COR-L47 (cell line): ENCODE data around the gene ARIH1.
A peak's percentile ranks its signal among the peaks of the same experiment; 100 is the strongest.
"Not testable (repeated sequence)": the region's sequence is repeated elsewhere in the genome, so short reads cannot be mapped to it uniquely, and the experiment has no call there.

Experiments
- DNase-seq: peaks from one replicate; lab custom pipeline; 2025; lab: John Stamatoyannopoulos, UW

The ARIH1 gene, protein sequence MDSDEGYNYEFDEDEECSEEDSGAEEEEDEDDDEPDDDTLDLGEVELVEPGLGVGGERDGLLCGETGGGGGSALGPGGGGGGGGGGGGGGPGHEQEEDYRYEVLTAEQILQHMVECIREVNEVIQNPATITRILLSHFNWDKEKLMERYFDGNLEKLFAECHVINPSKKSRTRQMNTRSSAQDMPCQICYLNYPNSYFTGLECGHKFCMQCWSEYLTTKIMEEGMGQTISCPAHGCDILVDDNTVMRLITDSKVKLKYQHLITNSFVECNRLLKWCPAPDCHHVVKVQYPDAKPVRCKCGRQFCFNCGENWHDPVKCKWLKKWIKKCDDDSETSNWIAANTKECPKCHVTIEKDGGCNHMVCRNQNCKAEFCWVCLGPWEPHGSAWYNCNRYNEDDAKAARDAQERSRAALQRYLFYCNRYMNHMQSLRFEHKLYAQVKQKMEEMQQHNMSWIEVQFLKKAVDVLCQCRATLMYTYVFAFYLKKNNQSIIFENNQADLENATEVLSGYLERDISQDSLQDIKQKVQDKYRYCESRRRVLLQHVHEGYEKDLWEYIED

DNA sequence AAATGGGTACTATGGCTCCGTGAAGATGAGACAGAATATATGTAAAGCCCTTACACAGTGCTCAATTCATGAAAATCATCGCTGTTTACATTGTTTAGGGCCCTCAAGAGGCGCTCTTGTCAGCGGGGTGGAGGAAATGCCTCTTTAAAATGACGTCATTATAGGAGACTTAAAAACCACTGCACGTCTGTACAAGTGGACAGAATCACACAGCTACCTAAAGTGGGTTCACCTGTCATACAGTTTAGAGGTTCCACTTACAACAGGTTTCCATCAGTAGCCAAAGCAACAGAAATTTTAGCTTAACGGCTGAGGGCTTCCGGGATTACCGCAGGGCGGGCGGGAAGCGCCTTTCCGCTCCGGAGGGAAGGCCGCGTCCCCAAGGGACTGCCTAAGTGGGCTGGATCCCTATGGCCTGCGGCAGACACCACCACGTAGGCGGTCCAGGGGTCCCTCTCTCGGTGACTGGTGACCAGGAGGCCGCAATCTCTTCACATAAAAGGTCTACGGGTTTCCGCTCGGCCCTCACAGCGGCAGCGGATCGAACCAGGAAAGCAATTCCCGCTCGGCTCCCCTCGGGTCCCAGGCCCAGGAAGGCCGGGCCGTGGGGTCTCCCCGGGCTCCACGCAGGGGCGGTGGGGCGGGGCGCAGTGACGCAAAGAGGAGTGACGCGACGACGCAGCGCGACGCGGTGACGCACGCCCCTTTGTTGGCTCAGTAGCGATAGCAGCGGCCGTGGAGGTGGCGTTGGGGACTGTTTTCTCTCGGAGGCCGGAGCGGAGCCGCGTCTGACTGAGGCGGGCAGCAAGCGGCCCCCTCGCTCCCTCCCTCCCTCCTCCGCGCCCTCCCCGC is at the start of gene ARIH1:
Gene ARIH1 (plus strand): TSS at position 717 of the 852 bp plus-strand sequence. CDS start 310 bp downstream, outside the sequence.
- peak; percentile 97 for DNase-seq

DNA sequence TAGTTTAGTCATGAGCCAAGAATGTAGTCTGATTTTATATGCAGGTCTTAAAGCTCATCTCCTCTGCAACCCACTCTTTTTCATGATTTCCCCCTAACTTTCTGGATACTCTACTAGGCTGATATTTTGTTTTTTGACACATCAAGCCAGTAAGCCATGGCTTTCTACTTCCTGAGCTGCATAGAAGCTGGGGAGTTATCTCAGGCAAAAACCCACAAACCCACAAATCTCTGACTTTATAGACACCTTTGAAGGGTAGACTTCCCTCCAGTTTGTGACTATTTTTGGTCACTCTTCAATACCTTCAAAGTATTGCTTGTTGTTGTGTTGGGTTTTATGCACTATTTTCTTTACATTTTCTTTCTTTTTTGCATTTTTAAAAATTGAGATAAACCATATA is 47.4 kb upstream of the ARIH1 start:
- no peak for DNase-seq

DNA sequence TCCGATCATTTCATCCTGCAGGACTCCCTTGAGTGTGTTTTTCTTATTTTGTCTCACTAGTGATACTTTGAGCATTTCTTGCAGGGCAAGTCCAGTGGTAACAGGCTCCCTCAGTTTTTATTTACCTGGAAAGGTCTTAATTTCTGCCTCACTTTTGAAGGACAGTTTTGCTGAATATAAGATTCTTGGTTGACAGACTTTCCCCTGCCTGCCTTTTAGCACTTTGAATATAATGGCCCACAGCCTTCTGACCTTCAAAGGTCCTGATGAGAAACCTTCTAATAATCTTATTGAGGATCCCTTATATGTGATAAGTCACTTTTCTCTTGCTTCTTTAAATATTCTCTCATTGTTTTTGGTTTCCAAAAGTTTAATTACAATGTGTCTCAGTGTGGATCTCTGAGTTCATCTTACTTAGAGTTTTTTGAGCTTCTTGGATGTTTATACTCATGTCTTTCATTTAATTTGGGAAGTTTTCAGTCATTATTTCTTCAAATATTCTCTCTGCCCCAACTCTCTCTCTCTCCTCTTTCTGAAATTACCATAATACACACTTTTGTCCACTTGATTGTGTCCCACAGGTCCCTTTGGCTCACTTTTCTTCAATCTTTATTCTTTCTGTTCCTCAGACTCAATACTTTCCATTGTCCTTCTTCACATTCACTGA is 36.3 kb upstream of the ARIH1 start:
- DNase-seq, result no peak

DNA sequence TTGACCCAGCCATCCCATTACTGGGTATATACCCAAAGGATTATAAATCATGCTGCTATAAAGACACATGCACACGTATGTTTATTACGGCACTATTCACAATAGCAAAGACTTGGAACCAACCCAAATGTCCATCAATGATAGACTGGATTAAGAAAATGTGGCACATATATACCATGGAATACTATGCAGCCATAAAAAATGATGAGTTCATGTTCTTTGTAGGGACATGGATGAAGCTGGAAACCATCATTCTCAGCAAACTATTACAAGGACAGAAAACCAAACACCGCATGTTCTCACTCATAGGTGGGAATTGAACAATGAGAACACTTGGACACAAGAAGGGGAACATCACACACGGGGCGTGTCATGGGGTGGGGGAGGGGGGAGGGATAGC is 31.3 kb upstream of the ARIH1 start:
- DNase-seq, result not testable (repeated sequence)

DNA sequence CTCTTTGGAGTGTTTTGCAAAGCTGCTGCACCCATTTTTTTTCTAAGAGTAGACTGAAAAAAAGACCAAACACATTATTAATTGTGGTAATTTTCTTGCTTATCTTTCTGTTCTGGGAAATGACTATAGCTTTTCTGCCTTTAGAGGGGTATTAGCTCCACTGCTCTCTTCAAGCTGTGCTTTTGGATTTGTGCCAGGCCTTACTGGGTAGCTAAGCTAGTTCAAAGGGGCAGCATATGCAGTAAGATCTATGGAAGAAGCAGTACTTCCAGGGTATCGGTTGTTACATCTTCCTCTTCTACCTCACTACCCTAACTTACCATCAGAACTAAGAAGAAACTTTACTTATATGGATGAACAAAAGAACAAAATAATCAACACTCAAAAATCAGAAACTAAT is 28.7 kb upstream of the ARIH1 start:
- DNase-seq, result no peak

DNA sequence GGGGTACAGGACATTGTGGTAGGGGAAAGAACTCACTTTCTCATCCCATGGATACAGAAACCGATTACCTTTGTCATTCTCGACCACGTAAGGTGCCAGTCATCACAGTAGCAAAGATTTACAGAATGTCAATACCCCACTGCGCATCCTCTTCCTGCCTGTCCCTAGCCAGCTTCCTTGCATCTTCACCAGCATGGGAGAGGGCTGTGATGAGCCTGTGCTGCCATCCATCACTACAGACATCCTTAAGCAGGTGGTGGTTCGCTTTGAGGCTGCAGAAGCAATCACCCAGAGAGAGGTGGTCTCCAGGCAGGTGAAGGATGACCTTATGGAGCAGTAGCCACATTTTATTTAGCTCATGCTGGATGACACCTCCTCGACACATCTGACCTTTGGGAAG is 23.3 kb upstream of the ARIH1 start:
- DNase-seq, result no peak

DNA sequence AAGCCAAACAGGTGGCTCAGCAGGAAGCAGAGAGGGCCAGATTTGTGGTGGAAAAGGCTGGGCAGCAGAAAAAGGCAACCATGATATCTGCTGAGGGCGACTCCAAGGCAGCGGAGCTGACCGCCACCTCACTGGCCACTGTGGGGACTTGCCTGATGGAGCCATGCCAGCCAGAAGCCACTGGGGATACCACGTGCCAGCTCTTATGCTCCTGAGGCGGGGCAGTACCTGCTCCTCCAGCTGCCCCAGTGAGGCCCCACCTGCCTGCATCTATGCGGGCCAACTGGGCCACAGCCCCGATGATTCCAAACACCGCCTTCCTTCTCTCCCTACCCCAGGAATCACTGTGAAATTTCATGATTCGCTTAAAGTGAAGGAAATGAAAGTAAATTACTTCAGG is 22.9 kb upstream of the ARIH1 start:
- no peak for DNase-seq

DNA sequence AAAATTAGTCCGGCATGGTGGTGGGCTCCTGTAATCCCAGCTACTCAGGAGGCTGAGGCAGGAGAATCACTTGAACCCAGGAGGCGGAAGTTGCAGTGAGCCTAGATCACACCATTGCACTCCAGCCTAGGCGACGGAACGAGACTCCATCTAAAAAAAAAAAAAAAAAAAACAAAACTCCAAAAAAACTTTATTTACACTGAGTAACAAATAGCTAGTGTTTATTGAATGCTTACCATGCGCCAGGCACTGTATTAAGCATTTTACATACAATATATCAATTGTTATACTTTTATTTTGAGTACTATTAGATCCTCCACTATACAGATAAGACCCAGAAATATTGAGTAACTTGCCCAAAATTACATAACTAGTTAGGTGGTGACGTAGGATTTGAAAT is 17.4 kb upstream of the ARIH1 start:
- no peak for DNase-seq

DNA sequence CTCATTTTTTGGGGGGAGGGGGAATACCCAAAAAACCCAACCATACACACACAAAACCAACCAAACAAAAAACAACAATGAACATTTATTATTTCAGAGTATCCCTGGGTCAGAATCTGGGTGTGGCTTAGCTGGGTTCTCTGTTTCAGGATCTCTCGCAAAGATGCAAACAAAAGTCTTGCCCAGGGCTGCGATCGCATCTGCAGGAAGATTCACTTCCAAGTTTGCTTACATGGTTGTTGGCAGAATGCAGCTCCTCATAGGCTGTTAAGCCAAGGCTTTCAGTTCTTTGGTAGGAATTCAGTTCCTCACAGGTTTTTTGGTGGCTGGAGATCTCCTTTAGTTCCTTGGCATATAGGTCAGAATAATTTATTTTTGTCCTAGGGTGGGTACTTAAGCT is 13.7 kb upstream of the ARIH1 start:
- DNase-seq, result no peak

DNA sequence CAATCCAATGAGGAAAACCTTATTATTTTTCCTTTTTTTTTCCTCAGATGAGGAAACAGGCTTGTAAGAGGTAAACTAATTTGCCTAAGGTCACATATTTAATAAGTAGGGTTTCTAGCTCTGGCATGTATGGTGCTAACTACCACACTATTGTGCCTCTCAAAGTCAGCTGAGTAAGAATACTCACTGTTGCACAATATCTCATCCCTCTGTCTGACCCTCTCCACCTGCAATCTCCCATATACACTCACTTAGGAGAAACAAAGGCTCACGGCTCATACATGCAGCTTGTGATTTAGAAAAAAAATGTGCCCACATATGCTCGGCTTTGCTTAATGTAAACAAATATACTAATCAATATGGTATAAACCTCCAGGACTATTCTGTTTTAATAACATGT is 10.4 kb upstream of the ARIH1 start:
- no peak for DNase-seq

DNA sequence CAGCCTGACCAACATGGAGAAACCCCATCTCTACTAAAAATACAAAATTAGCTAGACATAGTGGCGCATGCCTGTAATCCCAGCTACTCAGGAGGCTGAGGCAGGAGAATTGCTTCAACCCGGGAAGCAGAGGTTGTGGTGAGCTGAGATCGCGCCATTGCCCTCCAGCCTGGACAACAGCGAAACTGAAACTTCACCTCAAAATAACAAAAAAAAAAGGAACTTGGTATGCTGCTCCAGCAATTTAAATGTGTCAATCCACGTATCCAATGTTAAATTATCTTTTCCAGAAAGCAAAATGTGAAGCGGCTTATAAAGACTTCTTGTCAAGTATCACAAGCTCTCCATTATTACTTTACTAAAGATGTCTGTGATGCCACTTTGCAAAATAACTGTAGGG is 9.9 kb upstream of the ARIH1 start:
- no peak for DNase-seq

DNA sequence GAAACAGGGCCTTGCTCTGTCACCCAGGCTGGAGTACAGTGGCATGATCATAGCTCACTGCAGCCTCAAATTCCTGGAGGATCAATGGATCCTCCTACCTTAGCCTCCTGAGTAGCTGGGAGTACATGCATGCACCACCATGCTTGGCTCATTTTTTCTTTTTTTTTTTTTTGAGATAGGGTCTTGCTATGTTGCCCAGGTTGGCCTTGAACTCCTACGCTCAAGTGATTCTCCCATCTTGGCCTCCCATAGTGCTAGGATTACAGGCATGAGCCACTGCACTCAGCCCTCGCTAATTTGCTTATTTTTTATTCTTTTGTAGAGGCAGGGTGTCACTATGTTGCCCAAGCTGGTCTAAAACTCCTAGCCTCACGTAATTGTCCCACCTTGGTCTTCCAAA is 6.0 kb upstream of the ARIH1 start:
- DNase-seq, result no peak

DNA sequence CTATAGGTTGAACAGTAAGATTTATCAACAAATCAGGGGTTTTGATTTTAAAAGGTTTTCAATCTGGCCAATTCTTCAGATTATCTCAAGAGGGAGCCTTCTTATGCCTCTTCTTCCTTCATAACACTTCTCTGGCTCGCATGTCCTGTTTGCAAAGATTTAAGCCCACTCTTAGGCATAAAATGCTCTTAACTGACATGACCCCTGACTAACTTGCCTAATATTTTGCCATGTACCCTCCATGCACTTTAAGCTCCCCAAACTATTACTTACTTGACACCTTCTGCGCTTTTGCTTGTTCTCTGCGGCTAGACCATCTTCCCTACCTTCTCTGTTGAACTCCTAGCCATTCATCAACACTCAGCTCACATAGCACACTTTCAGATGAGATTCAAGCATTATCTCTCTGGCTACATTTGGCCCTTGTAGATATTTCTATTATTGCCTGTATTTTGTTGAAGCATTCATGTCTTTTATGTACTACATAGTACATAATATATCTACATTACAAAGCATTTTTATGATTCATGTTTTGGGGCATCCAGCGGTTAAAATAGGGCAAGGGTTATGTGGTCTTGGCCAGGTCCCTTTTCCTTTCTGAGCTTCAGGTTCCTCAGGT is 1.0 kb upstream of the ARIH1 start:
- DNase-seq, result no peak

DNA sequence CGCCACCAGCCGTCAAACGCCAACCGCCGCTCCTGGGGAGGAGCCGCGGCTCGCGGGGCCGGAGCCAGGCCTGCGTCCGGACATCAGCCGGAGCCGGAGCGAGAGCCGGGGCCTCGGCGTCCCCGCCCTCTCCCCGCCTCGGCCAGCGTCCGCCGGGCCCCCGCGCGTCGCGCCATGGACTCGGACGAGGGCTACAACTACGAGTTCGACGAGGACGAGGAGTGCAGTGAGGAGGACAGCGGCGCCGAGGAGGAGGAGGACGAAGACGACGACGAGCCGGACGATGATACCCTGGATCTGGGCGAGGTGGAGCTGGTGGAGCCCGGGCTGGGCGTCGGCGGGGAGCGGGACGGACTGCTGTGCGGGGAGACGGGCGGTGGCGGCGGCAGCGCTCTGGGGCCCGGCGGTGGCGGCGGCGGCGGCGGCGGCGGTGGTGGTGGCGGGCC is 359 bp downstream of the ARIH1 start:
- DNase-seq, result no peak

DNA sequence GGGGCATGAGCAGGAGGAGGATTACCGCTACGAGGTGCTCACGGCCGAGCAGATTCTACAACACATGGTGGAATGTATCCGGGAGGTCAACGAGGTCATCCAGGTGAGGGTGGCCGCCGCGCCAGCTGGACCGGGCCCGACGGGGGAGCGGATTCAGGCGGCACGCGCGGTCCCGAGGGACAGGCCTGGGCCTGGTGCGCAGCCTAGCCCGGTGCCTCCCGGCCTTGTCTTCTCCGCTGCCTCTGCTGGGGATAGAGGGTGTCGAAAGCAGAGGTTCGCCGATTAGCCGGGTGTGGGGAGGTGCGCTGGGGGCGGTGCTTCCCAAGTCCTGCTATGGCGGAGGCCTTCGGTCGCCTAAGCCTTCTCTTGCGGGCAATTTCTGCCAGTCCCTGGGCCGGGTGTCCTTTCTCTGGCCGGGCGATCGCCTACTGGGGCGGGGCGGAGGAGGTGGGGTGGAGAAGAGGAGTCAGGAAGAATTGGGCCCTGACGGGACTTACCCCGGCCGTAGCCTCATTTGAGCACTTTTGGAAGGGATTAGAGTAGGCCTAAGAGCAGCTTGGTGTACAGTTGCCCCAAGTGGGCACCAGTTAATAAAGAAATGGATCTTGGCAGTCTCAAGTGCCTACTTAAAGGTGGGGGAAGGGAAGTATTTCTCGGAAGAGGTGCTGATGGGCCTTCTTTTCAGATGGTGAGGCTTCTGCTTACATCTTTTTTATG is 940 bp downstream of the ARIH1 start:
- DNase-seq, result peak; percentile 57

DNA sequence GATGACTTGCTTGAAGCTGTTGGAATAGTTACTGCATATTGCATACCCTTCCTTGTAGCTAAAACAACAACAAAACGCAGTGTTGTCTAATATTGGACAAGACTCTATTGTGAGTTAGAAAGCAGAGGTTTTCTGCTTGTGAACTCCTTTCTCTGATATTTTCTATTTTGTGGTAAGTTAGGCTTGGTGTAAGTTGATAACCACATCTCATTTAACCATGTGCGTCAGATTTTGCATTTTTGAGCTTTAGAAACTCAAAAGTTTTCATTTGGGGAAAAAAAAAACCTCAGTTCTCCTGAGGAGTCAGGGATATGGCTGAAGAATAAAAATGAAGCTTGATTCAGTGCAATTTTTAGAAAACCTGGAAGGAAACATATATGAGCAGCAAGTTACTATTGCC is 1.5 kb downstream of the ARIH1 start:
- no peak for DNase-seq

DNA sequence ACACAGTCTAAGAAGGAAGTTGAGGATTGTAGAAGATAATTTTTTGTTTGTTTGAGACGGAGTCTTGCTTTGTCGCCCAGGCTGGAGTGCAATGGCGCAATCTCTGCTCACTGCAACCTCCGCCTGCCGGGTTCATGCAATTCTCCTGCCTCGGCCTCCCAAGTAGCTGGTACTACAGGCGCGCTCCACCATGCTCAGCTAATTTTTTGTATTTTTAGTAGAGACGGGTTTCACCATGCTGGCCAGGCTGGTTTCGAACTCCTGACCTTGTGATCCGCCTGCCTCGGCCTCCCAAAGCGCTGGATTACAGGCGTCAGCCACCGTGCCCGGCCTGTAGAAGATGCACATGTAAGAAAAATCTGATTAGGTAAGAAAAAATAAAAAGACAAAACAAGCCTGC is 2.2 kb downstream of the ARIH1 start:
- DNase-seq, result not testable (repeated sequence)

DNA sequence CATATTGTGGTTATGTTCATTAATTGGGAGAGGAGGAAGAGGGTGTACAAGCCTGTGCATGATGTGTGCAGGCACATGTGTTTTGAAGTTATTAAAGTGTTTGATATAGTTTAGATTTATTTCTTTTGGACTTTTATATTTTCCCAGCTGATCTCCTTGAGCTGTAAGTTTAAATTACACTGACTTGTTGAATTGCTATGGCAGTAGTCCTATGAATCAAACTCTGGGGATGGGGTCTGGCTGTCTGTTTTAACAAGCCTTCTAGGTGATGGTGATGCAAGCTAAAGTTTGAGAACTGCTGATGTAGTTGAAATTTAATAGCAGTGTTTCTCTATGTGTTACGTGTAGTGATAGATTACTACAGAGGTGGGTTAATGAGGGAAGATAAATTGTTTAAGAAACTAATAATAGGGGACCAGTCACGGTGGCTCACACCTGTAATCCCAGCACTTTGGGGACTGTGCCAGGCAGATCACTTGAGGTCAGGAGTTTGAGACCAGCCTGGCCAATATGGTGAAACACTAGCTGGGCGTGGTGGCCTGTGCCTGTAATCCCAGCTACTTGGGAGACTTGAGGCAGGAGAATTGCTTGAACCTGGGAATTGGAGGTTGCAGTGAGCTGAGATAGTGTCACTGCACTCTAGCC is 7.0 kb downstream of the ARIH1 start:
- DNase-seq, result no peak

DNA sequence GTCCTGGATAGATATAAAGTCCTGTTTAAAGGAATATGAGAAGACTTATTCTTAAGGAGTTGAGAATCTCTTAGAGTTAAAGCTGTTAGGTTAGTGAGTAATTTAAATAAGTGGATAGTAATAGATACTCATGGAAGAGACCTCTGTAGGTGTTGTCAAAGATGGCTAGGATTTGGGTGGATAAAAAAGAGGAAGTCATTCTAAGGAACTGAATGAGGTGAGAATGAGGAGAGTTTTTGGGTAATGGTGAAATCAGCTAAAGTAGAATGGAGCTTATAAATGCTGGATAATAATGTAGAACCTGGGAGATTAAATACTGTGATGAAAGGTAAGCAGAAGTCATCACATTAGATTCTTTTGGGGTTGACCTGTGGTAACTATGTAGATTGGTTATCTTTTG is 8.1 kb downstream of the ARIH1 start:
- no peak for DNase-seq

DNA sequence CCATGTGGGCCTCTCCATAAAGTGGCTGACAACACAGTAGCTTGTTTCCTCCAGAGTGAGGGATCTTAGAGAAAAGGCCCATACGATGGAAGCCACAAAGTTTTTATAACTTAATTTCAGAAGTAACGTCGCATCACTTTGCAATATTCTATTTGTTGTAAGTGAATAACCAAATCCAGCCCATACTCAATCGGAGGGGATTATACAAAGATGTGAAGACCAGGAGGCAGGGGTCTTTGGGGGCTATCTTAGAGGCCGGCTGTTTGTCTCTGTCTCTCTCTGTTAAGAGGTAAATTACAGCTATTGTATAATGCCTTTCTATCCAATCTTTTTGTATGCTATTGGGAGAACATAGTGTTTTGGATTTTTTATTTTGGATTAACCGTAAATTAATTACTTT is 9.1 kb downstream of the ARIH1 start:
- no peak for DNase-seq

DNA sequence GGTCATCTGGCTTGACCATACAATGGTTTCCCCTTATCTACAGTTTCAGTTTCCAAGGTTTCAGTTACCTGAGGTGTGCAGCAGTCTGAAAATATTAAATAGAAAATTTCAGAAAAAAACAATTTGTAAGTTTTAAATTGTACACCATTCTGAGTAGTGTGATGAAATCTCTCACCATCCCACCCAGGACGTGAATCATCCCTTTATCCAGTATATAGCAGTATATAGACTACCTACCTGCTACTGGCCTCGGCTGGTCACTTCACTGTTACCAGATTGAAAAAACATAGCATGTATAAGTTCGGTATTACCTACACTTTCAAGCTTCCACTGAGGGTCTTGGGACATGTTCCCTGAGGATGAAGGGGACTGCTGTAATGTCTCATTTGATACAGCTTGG is 12.0 kb downstream of the ARIH1 start:
- no peak for DNase-seq
